Stimulated activated CD4-positive, alpha-beta T cell treated with anti-CD3 and anti-CD28 coated beads, Interleukin-1b, Interleukin-23, amount 100 ng/mL, for 4 hours (primary cell): ENCODE data around the gene CROCC.

Experiments used
- DNase-seq, 2 donors: peaks; one replicate each; pipeline ENCODE4 v3.0.0-alpha.2; 2020; ENCODE audit warnings: low read depth in 2 of 2

The CROCC gene

GRCh38 chr1:16983649-16984048 is 61.9 kb downstream of the CROCC start:
- no peak for DNase-seq

DNA sequence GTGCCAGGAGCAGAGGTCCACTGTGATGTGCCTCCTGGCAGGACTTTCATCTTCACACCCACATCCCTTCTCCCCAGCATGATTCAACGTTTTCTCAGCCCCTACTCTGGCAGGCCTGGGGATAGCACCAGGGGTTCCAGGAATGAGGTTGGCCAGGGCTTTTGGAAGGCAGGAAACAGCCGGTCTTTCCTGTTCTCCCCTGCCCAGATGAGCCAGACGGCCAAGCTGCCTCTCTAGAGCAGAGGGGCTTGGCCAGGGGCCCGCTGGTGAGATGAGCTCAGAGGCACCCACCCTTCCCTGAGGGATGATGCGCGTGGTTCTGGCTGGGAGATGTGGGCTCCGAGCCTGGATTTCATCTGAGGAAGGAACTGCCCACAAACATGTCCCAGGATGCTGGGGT is 63.0 kb downstream of the CROCC start:
- no peak for DNase-seq

DNA sequence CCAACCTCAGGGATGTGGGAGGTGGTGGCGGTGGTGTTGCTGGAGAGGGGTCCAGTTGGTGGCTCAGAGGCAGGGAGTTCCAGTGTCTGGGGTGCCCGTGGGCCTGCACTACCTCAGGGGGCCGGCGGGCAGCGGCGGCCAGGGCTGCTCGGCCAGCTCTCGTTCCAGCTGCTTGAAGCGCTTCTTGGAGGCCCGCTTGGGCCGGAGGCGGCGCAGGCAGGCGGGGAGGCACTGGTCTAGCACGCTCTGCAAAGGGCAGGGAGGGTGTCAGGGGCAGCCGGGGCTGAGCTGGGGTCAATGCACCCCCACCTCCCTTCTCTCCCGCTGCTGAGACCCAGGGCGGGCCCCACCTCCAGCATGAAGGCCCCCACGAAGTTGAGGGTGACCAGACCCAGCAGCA is 64.4 kb downstream of the CROCC start:
- no peak for DNase-seq

DNA sequence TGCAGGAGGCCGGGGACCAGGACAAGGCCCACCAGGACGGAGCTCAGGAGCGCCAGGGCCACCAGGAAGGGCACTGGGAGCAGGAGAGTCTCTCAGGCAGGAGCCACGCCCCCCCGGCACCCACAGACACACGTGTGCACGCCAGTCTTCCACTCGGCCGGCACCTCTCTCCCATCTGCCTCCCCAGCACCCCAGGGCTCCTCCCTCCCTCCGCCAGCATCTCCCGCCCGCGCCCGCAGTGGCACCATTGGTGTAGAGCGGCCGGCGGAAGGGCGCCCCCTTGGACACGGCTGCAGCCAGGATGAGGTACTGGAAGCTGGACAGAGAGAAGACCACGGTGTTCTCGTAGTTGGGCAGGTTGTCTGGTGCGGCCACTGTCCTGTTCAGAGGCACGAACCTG is 64.8 kb downstream of the CROCC start:
- no peak for DNase-seq

- DNase-seq: no peak
Measured at GRCh38 chr1:16986962-16987361, 65.2 kb downstream of the CROCC start.

- DNase-seq: no peak
Measured at GRCh38 chr1:16988210-16988609, 66.5 kb downstream of the CROCC start.

DNA sequence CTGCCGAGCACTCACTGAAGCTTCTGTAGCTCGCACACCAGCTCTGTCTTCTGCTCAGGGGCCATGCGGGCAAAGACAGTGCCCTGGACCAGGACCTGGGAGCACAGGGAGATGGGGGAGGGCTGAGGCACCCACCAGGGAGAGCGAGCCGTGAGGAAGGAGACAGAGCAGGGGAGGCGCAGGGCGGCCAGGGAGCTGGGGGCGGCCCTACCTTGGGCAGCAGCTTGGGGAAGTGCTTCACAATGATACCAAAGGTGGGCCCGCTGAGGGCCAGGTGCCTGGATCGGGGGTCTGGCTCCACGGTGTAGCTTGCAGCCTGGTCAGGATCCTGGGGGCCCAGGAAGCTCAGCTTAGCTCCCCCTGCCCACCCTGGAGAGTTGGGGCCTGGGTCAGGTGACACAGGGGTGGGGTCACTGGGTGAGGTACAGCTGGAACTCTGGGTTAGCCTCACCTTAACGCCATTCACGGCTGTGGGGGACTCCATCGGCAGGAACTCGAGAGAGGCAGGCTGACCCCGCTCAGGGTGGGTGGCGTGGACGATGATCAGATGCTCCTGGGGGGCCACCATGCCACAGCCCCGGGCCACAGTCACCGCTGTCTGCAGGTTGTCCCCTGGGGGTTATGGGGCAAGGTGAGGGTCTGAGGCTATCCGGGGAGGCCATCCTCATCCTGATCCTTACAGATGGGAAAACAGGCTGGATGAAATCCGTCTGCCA is 68.1 kb downstream of the CROCC start:
- no peak for DNase-seq

DNA sequence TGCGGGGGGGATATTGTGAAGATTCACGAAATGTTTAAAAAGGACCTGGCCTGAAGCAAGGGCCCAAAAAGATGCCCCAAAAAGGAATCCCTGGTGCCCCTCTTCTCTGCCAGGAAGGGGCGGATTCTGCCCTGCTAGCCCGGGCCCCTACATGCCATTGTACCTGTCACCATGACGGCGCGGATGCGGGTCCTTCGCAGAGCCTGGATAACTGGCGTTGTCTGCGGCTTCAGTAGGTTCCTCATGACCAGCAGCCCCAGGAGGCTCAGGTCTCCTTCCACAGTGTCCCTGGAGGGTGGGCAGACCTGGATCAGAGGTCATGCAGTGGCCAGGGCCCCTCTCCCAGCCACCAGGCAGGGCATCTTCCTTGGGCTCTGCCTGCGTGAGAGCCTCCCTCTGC is 69.8 kb downstream of the CROCC start:
- no peak for DNase-seq

- no peak for DNase-seq
Measured at GRCh38 chr1:16992102-16992501, 70.4 kb downstream of the CROCC start.

- no peak for DNase-seq
Measured at GRCh38 chr1:16992675-16993074, 70.9 kb downstream of the CROCC start.

DNA sequence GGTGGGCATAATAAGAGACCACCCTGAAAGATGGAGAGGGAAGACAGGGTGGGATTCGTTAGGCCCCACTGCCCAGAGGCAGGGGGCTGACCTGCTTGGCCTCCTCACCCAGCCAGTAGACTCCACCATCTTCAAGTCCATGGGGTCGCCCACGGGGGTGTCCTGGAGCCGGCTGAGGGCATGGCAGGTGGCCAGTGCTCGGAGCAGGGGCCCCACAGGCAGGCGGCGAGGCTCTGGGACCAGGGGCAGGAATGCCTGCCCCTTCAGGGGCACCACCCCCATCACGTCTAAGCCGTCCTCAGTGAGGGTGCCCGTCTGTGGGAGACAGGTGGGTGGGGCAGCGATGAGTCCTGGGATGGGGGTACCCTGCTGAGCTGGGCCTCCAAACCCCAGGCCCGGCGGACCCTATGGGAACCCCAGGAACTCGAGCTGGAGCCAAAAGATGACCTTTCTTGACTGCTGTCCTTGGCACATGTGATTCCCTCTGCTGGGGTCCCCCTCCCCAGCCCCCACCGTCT is 71.8 kb downstream of the CROCC start:
- DNase-seq: no peak

- DNase-seq: no peak
Measured at GRCh38 chr1:16996845-16997244, 75.1 kb downstream of the CROCC start.

- DNase-seq: no peak
Measured at GRCh38 chr1:16998589-16998988, 76.9 kb downstream of the CROCC start.

GRCh38 chr1:16999863-17000262 is 78.1 kb downstream of the CROCC start:
- no peak for DNase-seq

DNA sequence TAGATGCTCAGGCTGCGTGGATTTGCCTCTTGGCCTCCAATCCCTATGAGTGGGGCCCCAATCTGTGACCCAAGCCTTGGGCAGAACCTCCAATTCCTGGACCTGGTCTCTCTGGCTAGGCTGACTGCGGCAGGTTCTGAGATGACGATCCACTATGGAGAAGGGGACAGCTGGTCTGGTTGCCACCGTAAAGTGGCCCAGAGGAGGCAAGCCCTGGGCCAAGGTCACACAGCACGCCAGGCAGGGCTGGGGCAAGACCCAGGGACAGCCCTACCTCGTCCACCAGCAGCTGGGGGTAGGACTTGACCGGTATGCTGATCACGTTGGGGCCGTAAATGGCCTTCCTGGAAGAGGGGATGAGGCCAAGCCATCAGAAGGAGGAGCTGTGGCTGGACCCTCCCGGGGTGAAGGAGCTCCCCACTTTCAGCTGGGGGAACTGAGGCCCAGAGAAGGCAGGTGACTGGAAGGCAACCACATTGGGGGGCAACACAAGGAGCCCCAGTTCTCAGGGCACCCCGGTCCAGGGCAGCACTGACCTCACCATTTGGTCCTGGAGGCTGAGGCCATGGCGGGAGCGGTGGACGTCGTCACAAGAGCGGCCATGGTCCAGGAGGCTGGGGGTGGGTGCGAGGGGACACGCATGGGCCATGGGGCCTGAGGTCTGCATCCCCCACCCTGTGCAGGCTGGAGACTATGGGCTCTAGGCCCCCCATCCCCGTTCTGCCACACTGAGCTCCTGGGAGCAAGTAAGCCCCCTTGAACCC is 80.2 kb downstream of the CROCC start:
- DNase-seq: no peak

DNA sequence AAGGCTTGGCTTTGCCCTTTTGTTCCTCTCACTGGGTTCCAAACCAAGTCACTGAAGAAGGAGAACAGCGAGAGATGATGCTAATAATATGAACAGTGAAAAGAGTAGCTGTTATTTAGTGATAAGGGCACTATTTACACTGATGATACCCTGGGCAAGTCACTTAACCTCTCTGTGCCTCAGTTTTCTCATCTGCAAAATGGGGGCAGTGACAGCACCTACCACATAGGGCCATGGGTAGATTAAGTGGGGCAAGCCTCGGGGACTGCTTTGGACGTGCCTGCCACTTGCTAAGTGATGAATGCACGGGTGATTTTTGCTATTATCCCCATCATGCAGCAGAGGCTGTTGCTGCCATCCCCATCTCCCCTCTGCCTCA is 80.8 kb downstream of the CROCC start:
- DNase-seq: no peak

GRCh38 chr1:17004466-17005364 is 83.0 kb downstream of the CROCC start:
- no peak for DNase-seq

GRCh38 chr1:17005365-17005740 is 83.6 kb downstream of the CROCC start:
- DNase-seq: no peak

DNA sequence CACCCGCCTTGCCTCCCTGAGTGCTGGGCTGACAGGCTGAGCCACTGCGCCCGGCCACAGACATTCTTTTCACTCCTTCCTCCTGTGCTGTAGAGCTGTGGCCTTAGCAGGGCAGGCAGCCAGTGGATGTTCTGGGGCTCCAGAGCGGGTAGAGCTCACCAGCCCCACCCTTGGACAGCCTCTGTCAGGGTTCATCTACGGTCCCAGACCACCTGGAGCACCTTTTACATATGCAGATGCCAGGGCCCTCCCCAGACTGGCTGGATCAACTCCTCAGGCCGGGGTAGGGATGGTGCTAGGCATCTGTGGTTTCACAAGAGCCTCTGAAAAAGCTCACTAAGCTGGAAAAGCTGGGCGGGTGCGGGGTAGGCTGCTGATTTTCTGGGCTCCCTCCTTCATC is 85.4 kb downstream of the CROCC start:
- DNase-seq: no peak

DNA sequence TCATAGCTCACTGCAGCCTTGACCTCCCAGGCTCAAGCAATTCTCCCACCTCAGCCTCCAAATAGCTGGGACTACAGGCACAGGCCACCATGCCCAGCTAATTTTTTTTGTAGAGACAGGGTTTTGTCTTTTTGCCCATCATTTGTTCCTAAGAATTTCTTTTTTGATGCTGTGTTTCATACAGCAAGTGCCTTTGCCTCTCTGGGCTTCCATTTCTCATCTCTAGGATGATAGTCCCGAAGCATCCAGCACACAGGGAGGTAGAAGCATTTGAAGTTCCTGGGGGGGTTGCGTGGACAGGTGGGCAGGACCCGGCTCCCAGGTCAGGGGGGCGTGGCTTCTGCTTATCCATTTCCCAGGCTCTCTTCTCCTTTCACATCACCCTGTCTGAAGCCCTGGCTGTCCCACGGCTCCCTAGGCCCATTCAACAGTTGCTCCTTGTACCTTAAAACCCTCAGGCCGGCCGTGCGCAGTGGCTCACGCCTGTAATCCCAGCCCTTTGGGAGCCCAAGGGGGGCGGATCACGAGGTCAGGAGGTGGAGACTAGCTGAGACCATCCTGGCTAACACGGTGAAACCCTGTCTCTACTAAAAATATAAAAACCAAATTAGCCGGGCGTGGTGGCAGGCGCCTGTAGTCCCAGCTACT is 86.6 kb downstream of the CROCC start:
- DNase-seq: no peak

- no peak for DNase-seq
Measured at GRCh38 chr1:17009706-17010105, 88.0 kb downstream of the CROCC start.

DNA sequence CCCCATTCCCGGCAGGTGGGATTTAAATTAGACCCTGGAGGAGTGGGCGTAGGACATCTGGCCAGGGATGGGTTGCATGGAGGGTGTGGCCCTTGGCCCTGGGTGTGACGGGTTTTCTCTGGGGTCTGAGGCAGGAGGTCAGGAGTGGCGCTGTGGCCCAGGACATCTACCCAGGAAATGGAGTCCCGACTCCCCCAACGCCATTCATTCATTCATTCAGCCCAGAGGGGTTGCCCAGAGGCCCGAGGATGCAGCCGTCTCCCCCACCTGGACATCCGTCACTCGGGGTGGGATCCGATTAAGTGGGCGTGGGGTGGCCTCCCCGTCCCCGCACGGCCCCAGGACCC is 89.3 kb downstream of the CROCC start:
- no peak for DNase-seq
